NCI-H1694 treated with DMSO at 0.1 percent for 48 hours (cell line): Measurements from ENCODE around the gene CASP7.
A peak's percentile ranks its signal among the peaks of the same experiment; 100 is the strongest.
"Not testable (repeated sequence)": the region's sequence is repeated elsewhere in the genome, so short reads cannot be mapped to it uniquely, and the experiment has no call there.

Experiments used
- DNase-seq: peaks from one replicate; lab custom pipeline; 2025; lab: John Stamatoyannopoulos, UW

The CASP7 gene

DNA sequence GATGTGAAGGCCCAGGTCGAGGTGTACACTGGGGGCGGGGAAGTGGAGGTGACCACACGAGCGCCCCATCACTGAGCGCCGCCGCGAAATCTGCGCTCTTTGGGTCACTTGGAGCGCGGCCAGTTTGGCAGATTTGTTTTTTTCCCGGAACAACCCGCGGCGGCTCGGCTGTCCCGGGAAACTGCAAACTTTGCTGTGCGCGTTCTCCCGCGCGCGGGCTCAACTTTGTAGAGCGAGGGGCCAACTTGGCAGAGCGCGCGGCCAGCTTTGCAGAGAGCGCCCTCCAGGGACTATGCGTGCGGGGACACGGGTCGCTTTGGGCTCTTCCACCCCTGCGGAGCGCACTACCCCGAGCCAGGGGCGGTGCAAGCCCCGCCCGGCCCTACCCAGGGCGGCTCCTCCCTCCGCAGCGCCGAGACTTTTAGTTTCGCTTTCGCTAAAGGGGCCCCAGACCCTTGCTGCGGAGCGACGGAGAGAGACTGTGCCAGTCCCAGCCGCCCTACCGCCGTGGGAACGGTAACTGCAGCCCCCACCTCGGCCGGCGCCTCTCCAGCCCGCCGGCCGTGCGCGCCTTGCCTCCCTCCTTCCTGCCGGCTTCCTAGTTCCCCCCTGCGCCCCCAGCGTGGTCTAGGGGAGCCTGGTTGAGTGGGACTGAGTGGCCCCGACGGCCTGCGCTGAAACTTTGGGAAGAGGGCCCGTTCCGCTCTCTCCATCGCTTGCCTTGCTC lies at the start of gene CASP7:
TSS of gene CASP7 (plus strand) at position 450 of the 727 bp plus-strand sequence. CDS start 17,582 bp downstream, outside the sequence.
- DNase-seq = peak; percentile 29

DNA sequence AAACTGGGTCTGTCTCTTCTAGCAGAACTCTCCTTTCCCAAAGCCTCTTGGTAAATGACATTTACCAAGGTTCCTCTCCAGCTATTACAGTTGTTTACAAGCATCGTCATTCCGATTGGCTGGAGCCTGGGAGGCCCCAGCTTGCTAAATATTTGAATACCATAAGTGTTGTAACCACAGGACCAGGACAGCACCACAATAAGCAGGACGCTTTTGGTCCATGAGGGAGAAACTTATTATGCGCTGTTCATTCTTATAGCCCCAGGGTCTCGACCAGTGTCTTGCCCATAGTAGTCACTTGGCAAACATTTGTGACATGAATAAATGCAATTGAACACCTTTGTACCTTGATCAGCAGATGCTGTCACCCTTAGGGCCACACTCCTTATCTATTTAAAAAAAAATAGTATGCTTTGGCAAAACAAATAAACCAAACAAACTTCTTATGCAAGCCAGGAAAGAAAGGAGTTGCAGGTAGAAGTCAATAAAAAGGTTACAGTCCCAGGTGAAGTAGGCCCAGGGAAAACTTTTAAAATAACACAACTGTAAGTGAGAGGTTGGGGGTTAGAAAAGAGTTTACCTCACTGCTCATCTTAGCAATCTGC lies 48.7 kb upstream of the CASP7 start:
- no peak for DNase-seq

GRCh38 chr10:113631684-113632367 lies 47.9 kb upstream of the CASP7 start:
- DNase-seq = no peak

DNA sequence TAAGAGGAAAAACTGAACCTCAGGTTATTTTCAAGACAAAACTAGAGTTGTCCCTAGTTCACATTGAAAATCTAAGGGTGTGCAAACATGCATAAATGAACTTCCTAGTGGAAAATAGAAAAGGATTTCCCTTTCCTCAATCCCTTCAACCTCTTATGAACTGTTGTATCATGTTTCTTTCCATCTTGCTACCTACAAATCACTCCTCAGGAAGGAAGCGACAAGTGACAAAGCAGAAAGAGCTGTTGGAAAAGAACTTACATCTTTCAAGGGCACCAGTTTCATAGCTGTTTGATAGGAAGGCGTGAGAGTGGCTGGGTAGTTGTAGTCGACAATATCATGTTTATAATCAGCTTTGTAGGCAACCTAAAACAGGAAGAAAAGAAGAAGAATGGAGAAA lies 39.7 kb upstream of the CASP7 start:
- no peak for DNase-seq

DNA sequence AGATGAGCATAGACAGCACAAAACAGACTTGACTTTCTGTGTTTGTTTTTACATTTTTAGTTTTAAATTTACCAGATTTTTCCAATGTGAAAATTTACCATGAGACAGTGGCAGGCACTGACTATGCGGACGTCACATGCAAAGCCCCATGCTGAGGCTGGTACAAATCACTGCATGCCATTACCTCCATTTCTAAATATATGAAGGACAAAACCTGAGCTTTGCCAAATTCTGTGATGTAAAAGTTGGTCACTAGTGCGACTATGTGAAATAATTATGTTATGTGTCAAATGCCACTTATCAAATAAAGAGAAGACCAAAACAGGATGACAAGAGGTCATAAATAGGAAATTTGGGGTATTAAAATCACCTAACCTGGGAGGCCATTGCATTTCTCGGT lies 38.0 kb upstream of the CASP7 start:
- no peak for DNase-seq

GRCh38 chr10:113643183-113643582 lies 36.5 kb upstream of the CASP7 start:
- no peak for DNase-seq

DNA sequence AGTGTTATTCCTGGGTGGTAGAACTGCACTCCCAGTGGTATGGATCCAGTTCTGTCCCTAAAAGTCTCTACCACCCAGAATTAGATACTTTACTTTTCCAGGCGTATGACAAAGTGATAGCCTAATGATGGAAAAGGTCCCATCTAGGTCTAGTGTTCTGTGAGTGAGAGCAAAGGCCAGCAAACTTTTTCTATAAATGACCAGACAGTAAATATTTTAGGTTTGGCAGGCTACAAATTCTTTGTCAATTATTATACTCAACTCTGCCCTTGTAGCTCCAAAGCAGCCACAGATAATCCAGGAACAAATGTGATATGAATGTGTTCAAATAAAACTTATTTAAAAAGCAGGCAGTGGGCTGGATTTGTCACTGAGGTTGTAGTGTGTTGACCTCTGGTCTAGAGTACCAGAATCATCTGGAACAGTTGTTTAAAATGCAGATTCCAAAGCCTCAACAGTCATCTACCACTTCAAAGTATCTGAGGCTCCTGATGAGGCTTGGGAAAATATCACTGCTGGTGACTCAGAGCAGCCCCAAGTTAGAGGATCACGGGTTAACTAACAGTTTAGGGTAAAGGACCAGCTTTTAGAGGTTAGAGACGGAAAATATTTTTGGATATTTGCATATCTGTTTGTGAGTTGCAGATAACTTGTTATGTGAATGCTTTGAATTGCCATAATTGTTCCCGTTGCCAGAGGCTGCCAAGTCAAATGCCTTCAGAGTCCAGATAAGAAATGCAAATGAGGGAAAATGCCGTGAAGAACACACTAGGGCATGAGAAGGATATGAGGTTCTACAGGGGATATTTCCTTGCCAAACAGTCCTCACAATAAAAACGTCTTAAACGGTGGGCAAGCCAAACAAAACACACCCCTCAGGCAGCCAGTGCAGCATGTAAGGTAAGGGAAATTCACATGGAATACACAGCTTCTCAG lies 35.3 kb upstream of the CASP7 start:
- DNase-seq = no peak

DNA sequence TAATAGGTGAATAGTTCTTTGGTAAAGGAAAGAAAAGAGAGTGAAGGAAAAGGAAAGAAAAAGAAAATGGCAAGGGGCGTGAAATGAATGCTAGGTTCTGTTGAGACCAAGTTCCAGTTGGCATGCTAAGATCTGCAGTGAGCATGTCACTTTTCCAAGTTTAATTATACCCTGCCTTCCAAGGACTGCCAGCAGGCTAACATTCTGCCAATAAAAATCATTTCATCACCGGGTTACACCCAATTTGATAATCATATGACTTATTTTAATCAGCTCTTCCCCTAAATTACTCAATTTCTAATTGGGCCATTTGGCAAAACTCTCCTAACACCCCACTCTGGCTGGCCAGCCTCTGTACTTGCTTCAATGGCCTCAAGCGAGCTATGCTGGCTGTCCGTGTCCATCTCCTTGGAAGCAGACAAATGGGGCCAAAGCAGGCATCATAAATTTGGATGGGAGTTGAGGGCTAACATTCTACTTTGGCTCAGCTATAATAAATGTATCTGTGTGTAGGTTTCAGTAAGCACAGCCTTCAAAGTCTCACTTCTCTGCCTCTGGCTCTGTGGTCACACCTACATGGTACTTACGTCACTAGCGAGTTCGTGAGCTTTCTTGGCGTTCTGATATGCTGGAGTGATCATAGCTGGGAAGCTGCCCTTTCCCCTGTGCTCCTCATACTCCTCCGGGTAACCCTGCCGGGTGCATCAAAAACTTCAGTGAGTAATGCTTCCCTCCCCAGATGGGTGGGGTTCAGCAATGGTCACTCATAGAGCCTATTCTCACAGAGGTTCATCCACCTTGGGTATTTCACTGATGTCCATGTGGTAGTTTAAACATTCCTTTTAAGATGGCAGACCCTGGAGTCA lies 33.1 kb upstream of the CASP7 start:
- no peak for DNase-seq

- DNase-seq = no peak
Observed at GRCh38 chr10:113647812-113648211, 31.9 kb upstream of the CASP7 start.

DNA sequence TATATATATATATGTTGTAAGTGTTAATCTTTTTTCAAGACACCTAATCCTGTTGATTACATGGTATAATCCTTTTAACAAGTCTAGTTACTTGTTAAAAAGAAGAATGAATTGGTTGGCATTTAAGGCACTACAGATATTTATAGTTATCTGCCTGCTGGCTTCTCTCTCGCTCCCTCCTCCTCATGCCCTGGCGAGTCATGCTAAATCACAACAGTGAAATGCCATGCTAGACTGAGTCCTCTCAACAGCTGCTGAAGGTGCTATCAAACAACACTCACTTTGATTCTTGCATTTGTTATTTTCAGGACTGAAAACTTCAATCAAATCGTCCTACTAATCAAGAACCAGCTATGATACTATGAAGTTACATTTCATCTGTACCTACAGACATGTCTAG lies 31.2 kb upstream of the CASP7 start:
- no peak for DNase-seq

GRCh38 chr10:113650172-113650571 lies 29.5 kb upstream of the CASP7 start:
- no peak for DNase-seq

- DNase-seq = no peak
Observed at GRCh38 chr10:113651021-113651420, 28.7 kb upstream of the CASP7 start.

GRCh38 chr10:113651898-113652297 lies 27.8 kb upstream of the CASP7 start:
- no peak for DNase-seq

GRCh38 chr10:113652456-113652855 lies 27.3 kb upstream of the CASP7 start:
- not testable (repeated sequence) for DNase-seq

DNA sequence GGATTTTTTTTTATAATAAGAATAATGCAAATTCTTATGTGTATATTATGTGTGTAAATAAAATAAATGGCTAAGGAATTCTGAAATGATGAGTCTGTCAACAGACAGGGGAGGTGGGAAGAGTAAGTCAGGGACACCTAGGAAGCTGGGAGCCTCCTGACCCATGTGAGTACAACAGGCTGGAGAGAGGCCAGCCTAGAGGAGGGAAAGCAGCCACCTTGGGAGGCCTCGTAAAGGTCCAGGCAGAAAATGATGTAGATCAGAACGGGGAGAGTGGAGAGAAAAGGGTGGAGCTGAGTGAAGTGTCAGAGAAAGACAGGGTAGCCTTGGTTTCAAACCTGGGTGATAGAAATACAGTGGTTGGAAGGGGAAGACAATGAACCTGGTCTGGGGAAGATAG lies 22.8 kb upstream of the CASP7 start:
- DNase-seq = no peak

DNA sequence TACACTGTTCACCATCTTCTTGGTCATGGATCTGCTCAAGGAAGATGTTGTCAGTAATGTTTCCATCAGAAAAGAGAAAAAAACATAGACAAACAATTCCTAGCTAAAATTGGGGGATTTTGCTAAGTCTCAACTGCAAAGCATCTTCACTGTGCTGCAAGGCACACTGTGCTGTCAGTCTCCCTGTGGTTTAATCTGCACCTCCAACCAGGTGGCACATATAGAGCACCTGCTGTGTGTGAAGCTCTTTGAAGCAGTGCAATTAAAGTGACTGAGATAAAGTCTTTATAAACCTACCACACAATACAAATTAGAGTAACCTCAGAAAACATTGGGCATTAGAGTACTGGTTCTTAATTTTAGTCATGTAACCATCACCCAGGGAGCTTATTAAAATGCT lies 22.2 kb upstream of the CASP7 start:
- DNase-seq = no peak

- DNase-seq = no peak
Observed at GRCh38 chr10:113661332-113661731, 18.4 kb upstream of the CASP7 start.

DNA sequence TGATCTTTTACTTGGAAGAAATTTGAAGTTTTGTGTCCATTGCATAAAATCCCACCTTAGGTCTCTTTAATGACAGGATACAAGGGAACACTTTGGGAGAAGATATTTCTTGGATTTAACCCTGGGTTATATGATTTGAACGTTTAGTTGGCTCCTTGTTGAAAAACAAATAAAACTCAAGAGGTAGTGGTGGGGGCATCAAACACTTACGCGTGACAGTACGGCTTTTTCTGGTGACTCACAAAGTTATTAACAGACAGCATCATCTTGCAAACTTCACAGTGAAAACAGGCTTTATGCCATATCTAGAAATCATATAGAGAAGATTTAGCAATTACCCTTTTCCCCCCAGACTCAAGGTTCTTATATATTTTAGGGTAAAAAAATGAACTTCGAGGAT lies 16.6 kb upstream of the CASP7 start:
- DNase-seq = no peak

- DNase-seq = no peak
Observed at GRCh38 chr10:113663908-113664307, 15.8 kb upstream of the CASP7 start, which contains the start of gene NRAP. NRAP (minus strand) TSS chr10:113664041; CDS start chr10:113663882, 159 bp downstream.

GRCh38 chr10:113665352-113665751 lies 14.4 kb upstream of the CASP7 start:
- no peak for DNase-seq

DNA sequence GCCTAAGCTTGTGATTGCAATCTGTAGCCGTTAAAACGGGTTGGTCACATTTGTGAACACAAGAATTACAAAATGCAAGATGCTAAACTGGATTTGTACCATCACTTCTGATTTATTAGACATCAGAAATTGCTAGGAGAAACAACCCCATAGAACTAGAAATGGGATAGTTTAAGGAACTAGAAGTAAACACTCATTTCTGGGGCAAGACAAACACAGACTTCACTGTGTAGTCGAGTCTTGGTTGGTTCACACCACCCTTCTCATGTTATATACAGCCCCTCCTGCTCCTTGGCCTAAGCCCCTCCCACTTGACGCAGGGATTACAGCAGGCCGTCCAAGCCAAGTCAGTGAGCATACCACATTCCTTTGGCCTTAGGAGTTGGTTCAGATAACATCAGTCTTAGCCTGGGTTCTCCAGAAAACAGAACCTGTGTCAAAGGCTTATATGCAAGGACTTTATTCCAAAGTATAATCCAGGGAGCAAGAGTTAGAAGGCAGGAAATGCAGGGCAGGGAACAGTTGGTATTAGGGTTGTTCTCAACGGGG lies 13.8 kb upstream of the CASP7 start:
- no peak for DNase-seq
